ENCODE data around the gene AHNAK2.

GRCh38 chr14:104925855-104926609, 52.1 kb downstream of the AHNAK2 start:
- TF ChIP-seq CTCF (IDR thresholded peaks at IDR 0.05) (no peak), POLR2A (IDR thresholded peaks at IDR 0.05) (no peak)

Measured in upper lobe of left lung (tissue), 4 donors.